HEK293 (cell line): ENCODE data around the gene UTP4.

Source experiments
- CTCF ChIP-seq: fragments of 450-650 bp; formaldehyde crosslinking; IDR thresholded peaks from 2 replicates; pipeline ENCODE4 v1.5.1; 2016; ENCODE audit warnings: missing biosample characterization, missing genetic modification characterization
- REST ChIP-seq: fragments of 450-650 bp; formaldehyde crosslinking; IDR thresholded peaks from 2 replicates; pipeline ENCODE4 v1.5.1; 2016; ENCODE audit warnings: missing biosample characterization, missing genetic modification characterization
- ZBTB1 ChIP-seq: fragments of 450-650 bp; formaldehyde crosslinking; IDR thresholded peaks from 2 replicates; pipeline ENCODE4 v1.5.1; 2016; ENCODE audit warnings: missing biosample characterization, missing genetic modification characterization
- ZBTB8A ChIP-seq: fragments of 450-650 bp; formaldehyde crosslinking; IDR thresholded peaks from 2 replicates; pipeline ENCODE4 v1.5.1; 2016; ENCODE audit warnings: missing biosample characterization, missing genetic modification characterization
- ZNF114 ChIP-seq: fragments of 450-650 bp; formaldehyde crosslinking; IDR thresholded peaks from 2 replicates; pipeline ENCODE4 v1.5.0; 2017; ENCODE audit warnings: missing biosample characterization, missing genetic modification characterization
- ZNF266 ChIP-seq: fragments of 450-650 bp; formaldehyde crosslinking; IDR thresholded peaks from 2 replicates; pipeline ENCODE4 v1.5.1; 2016; ENCODE audit warnings: missing biosample characterization, missing genetic modification characterization, low read depth
- ZNF580 ChIP-seq: fragments of 450-650 bp; formaldehyde crosslinking; IDR thresholded peaks from 2 replicates; pipeline ENCODE4 v1.5.1; 2016; ENCODE audit warnings: missing biosample characterization, missing genetic modification characterization
- ZNF610 ChIP-seq: fragments of 450-650 bp; formaldehyde crosslinking; IDR thresholded peaks from 2 replicates; pipeline ENCODE4 v1.5.1; 2016; ENCODE audit warnings: missing biosample characterization, missing genetic modification characterization, borderline replicate concordance
- ZNF768 ChIP-seq: fragments of 450-650 bp; formaldehyde crosslinking; IDR thresholded peaks from 2 replicates; pipeline ENCODE4 v1.5.1; 2018; ENCODE audit warnings: missing biosample characterization, mild to moderate bottlenecking, missing genetic modification characterization
- ZNF777 ChIP-seq: fragments of 450-650 bp; formaldehyde crosslinking; IDR thresholded peaks from 2 replicates; pipeline ENCODE4 v1.5.1; 2017; ENCODE audit warnings: missing biosample characterization, missing genetic modification characterization, borderline replicate concordance
- ZNF843 ChIP-seq: fragments of 450-650 bp; formaldehyde crosslinking; IDR thresholded peaks from 2 replicates; pipeline ENCODE4 v1.5.1; 2016; ENCODE audit warnings: missing biosample characterization, missing genetic modification characterization

GRCh38 chr16:69114976-69115355 is 17.5 kb upstream of the UTP4 start:
- TF ChIP-seq ZNF610 (tag by site-specific recombination) = no peak
- TF ChIP-seq ZBTB1 (tag by site-specific recombination) = no peak
- no peak for TF ChIP-seq REST (tag by site-specific recombination)
- TF ChIP-seq ZNF114 (tag by site-specific recombination) = no peak
- no peak for TF ChIP-seq ZNF580 (tag by site-specific recombination)
- no peak for TF ChIP-seq ZBTB8A (tag by site-specific recombination)
- TF ChIP-seq CTCF (tag by site-specific recombination) = no peak
- no peak for TF ChIP-seq ZNF266 (tag by site-specific recombination)
- no peak for TF ChIP-seq ZNF777 (tag by site-specific recombination)
- TF ChIP-seq ZNF768 (tag by site-specific recombination) = no peak
- no peak for TF ChIP-seq ZNF843 (tag by site-specific recombination)
